Measurements from ENCODE around the gene C10orf88. TPM values are rescaled to one million over a fixed set of nuclear protein-coding genes. Genes with fewer than 3 reads are reported as not detected.

The C10orf88 gene
- polyA plus RNA-seq, 1 donor (not counting 4 experiments of a cell fraction or from before 2014, with no cell fraction given) = 8.4 TPM

GRCh38 chr10:122957474-122957873 is 3.4 kb upstream of the C10orf88 start:
- H3K9me3 ChIP-seq (ENCODE audit: control insufficient read depth, low read depth, low read length) = peaks cover 2% of the 10 kb centered on the region
- peaks cover 7% of the 10 kb centered on the region for H3K4me1 ChIP-seq (ENCODE audit: control insufficient read depth, extremely low read depth, insufficient read depth, low read length)
- no peak for TF ChIP-seq CTCF (optimal IDR thresholded peaks at IDR 0.05 in 1 of 3, IDR thresholded peaks at IDR 0.05 in 1 of 3, conservative IDR thresholded peaks at IDR 0.05 in 1 of 3; ENCODE audit: extremely low read depth in 1 of 3, insufficient read depth in 2 of 3, low read length in 3 of 3)
- TF ChIP-seq EZH2 (IDR thresholded peaks at IDR 0.05; ENCODE audit: low read length) = no peak
- no peak overlapping the region for H2AFZ ChIP-seq (ENCODE audit: control insufficient read depth, low read length)
- no peaks in the 10 kb centered on the region for H3K27me3 ChIP-seq (ENCODE audit: control insufficient read depth, extremely low read depth, insufficient read depth, low read length)
- DNase-seq (ENCODE audit: low read depth, low spot score) (no peak), FAIRE-seq (no peak)
- H3K27ac ChIP-seq (ENCODE audit: control insufficient read depth, insufficient read depth, low read length) = no peak overlapping the region
- dilution Hi-C loops (cut with MboI; ENCODE audit: extremely low pct_ligation_motif_present, low sequenced_read_pairs) = no loop called here
- no peaks in the 10 kb centered on the region for H3K36me3 ChIP-seq (ENCODE audit: control insufficient read depth in 2 of 2, extremely low read depth in 1 of 2, insufficient read depth in 2 of 2, low read length in 2 of 2)
- H3K79me2 ChIP-seq (ENCODE audit: control insufficient read depth, insufficient read depth, low read length) = peaks cover 6% of the 10 kb centered on the region
- no peak overlapping the region for H3K4me2 ChIP-seq (ENCODE audit: control insufficient read depth, extremely low read depth, insufficient read depth, low read depth, low read length)
- H3K9me1 ChIP-seq (ENCODE audit: control insufficient read depth, extremely low read depth, insufficient read depth, low read length) = no peaks in the 10 kb centered on the region
- no peak overlapping the region for H3K4me3 ChIP-seq (ENCODE audit: control insufficient read depth in 2 of 3, extremely low read depth in 1 of 3, insufficient read depth in 2 of 3, low read depth in 1 of 3, low read length in 3 of 3)
- no peak overlapping the region for H3K9ac ChIP-seq (ENCODE audit: control insufficient read depth, extremely low read depth, insufficient read depth, low read length)
- H4K20me1 ChIP-seq (ENCODE audit: control insufficient read depth, extremely low read depth, insufficient read depth, low read length) = no peaks in the 10 kb centered on the region

- dilution Hi-C loops (cut with MboI; ENCODE audit: extremely low pct_ligation_motif_present, low sequenced_read_pairs) = no loop called here
- peaks cover 0 to 3% of the 10 kb centered on the region in 2 experiments for H3K36me3 ChIP-seq (ENCODE audit: control insufficient read depth in 2 of 2, extremely low read depth in 1 of 2, insufficient read depth in 2 of 2, low read length in 2 of 2)
- no peak for FAIRE-seq
These were observed 1.9 kb upstream of the C10orf88 start for GRCh38 chr10:122955892-122956291.

More at GRCh38 chr10:122955892-122956291, 1.9 kb upstream of the C10orf88 start:
- Histone ChIP-seq H3K9ac (ENCODE audit: control insufficient read depth, extremely low read depth, insufficient read depth, low read length) (no peak overlapping the region), H3K9me3 (ENCODE audit: control insufficient read depth, low read depth, low read length) (peaks cover 2% of the 10 kb centered on the region), H3K79me2 (ENCODE audit: control insufficient read depth, insufficient read depth, low read length) (peaks cover 8% of the 10 kb centered on the region), H4K20me1 (ENCODE audit: control insufficient read depth, extremely low read depth, insufficient read depth, low read length) (no peaks in the 10 kb centered on the region), H3K4me2 (ENCODE audit: control insufficient read depth, extremely low read depth, insufficient read depth, low read depth, low read length) (no peak overlapping the region), H3K4me3 (ENCODE audit: control insufficient read depth in 2 of 3, extremely low read depth in 1 of 3, insufficient read depth in 2 of 3, low read depth in 1 of 3, low read length in 3 of 3) (no peak overlapping the region), H3K9me1 (ENCODE audit: control insufficient read depth, extremely low read depth, insufficient read depth, low read length) (no peaks in the 10 kb centered on the region), H3K27me3 (ENCODE audit: control insufficient read depth, extremely low read depth, insufficient read depth, low read length) (no peaks in the 10 kb centered on the region), H2AFZ (ENCODE audit: control insufficient read depth, low read length) (no peak overlapping the region), H3K27ac (ENCODE audit: control insufficient read depth, insufficient read depth, low read length) (no peak overlapping the region), H3K4me1 (ENCODE audit: control insufficient read depth, extremely low read depth, insufficient read depth, low read length) (peaks cover 7% of the 10 kb centered on the region)
- no peak for DNase-seq (ENCODE audit: low read depth, low spot score)
- no peak for TF ChIP-seq CTCF (optimal IDR thresholded peaks at IDR 0.05 in 1 of 3, IDR thresholded peaks at IDR 0.05 in 1 of 3, conservative IDR thresholded peaks at IDR 0.05 in 1 of 3; ENCODE audit: extremely low read depth in 1 of 3, insufficient read depth in 2 of 3, low read length in 3 of 3)
- no peak for TF ChIP-seq EZH2 (IDR thresholded peaks at IDR 0.05; ENCODE audit: low read length)

Data from keratinocyte (primary cell).